Hematopoietic multipotent progenitor cell treated with erythropoietin and hydrocortisone succinate and interleukin-3 and kit ligand, for 6 days (in vitro differentiated cells): ENCODE measurements around the gene ATP1B4.

ENCODE experiments used
- DNase-seq: peaks from one replicate; pipeline ENCODE4 v3.0.0-alpha.2; 2015

ATP1B4 gene

GRCh38 chrX:120377715-120378114 is 15.8 kb downstream of the ATP1B4 start:
- DNase-seq: no peak

GRCh38 chrX:120378570-120378969 is 16.7 kb downstream of the ATP1B4 start:
- DNase-seq: no peak

GRCh38 chrX:120379937-120380681 is 18.2 kb downstream of the ATP1B4 start:
- no peak for DNase-seq

GRCh38 chrX:120380699-120381098 is 18.8 kb downstream of the ATP1B4 start:
- peak; percentile 50 for DNase-seq

- no peak for DNase-seq
Measured at GRCh38 chrX:120401301-120401700, 39.4 kb downstream of the ATP1B4 start.

- DNase-seq: no peak
Measured at GRCh38 chrX:120402369-120402768, 40.5 kb downstream of the ATP1B4 start.

GRCh38 chrX:120406638-120407037 is 44.7 kb downstream of the ATP1B4 start:
- no peak for DNase-seq

- DNase-seq: no peak
Measured at GRCh38 chrX:120408168-120408567, 46.3 kb downstream of the ATP1B4 start.

GRCh38 chrX:120419463-120419862 is 57.6 kb downstream of the ATP1B4 start:
- DNase-seq: no peak

- DNase-seq: no peak
Measured at GRCh38 chrX:120426599-120426998, 64.7 kb downstream of the ATP1B4 start.

- peak; percentile 21 for DNase-seq
Measured at GRCh38 chrX:120428309-120428708, 66.4 kb downstream of the ATP1B4 start.

GRCh38 chrX:120429776-120430540 is 68.1 kb downstream of the ATP1B4 start:
- DNase-seq: no peak
